IMR-90 (cell line): Measurements from ENCODE around the gene SYAP1. TPM values are rescaled to one million over a fixed set of nuclear protein-coding genes. Genes with fewer than 3 reads are reported as not detected.
A peak's percentile ranks its signal among the peaks of the same experiment; 100 is the strongest.

Experiments
- ATAC-seq: fragments of 200-7000 bp; cut with Tn5 transposase; 2 replicates; pipeline ENCODE4 v1.9.1; 2020; ENCODE audit warnings: low read depth, mild to moderate bottlenecking, moderate library complexity
- Bru-seq: library from RNA; stranded (reverse); fragments of 400-500 nt; gene quantifications from one replicate; lab custom pipeline; 2021; lab: Mats Ljungman, UMichigan
- BruChase-seq, 2 experiments: library from RNA; stranded (reverse); fragments of 400-500 nt; gene quantifications; one replicate each; lab custom pipeline; 2021; lab: Mats Ljungman, UMichigan
- BruUV-seq: library from RNA; stranded (reverse); fragments of 400-500 nt; replicated peaks from 2 replicates; lab custom pipeline; 2021; lab: Mats Ljungman, UMichigan
- CTCF ChIA-PET: fragments of 300-600 bp; formaldehyde crosslinking; extraction: SDS; loops from one replicate; lab custom pipeline; 2021; ENCODE audit warnings: antibody characterized with exemption; lab: Yijun Ruan, JAX
- POLR2A ChIA-PET: fragments of 300-600 bp; sonication (Branson Sonifier 250); formaldehyde crosslinking; loops from one replicate; lab custom pipeline; 2022; ENCODE audit warnings: antibody characterized with exemption; ENCODE audit not compliant: unreplicated experiment; lab: Charles Lee
- DNase-seq: peaks from one replicate; pipeline ENCODE4 v3.0.0; 2013
- H2AFZ ChIP-seq: replicated peaks from 2 replicates; pipeline ENCODE3; 2013; ENCODE audit warnings: low read length, mild to moderate bottlenecking; ENCODE audit not compliant: poor library complexity
- H2AK5ac ChIP-seq: 2 replicates; pipeline ENCODE4 v1.6.1; 2013; ENCODE audit warnings: low read depth, low read length, inconsistent platforms
- H2AK9ac ChIP-seq: replicated peaks from 2 replicates; pipeline ENCODE3; 2013; ENCODE audit warnings: mild to moderate bottlenecking, low read depth, low read length, moderate library complexity; ENCODE audit not compliant: poor library complexity
- H2BK120ac ChIP-seq: 2 replicates; pipeline ENCODE4 v1.6.1; 2013; ENCODE audit warnings: low read depth, low read length, inconsistent platforms
- H2BK15ac ChIP-seq: 3 replicates; pipeline ENCODE4 v1.6.1; 2013; ENCODE audit warnings: low read depth, low read length, inconsistent platforms
- H2BK20ac ChIP-seq: 2 replicates; pipeline ENCODE4 v1.6.1; 2013; ENCODE audit warnings: low read depth, mild to moderate bottlenecking, inconsistent platforms, low read length, moderate library complexity
- H2BK5ac ChIP-seq: 2 replicates; pipeline ENCODE4 v1.6.1; 2013; ENCODE audit warnings: mild to moderate bottlenecking, low read depth, low read length, inconsistent platforms; ENCODE audit not compliant: poor library complexity, severe bottlenecking
- H3K14ac ChIP-seq: replicated peaks from 2 replicates; pipeline ENCODE4 v1.6.1; 2013; ENCODE audit warnings: low read depth, low read length, inconsistent platforms
- H3K18ac ChIP-seq: 2 replicates; pipeline ENCODE4 v1.6.1; 2013; ENCODE audit warnings: low read depth, low read length, control low read depth
- H3K23ac ChIP-seq: 2 replicates; pipeline ENCODE4 v1.6.1; 2013; ENCODE audit warnings: low read depth, low read length, inconsistent platforms
- H3K27ac ChIP-seq: 2 replicates; pipeline ENCODE4 v1.5.1; 2013; ENCODE audit warnings: mild to moderate bottlenecking, control low read depth, low read length; ENCODE audit not compliant: insufficient read depth
- H3K27me3 ChIP-seq: 2 replicates; pipeline ENCODE4 v1.6.1; 2013; ENCODE audit warnings: low read length; ENCODE audit not compliant: control insufficient read depth, insufficient read depth
- H3K36me3 ChIP-seq: 2 replicates; pipeline ENCODE4 v1.6.1; 2013; ENCODE audit warnings: low read length, mixed read lengths; ENCODE audit not compliant: control insufficient read depth, insufficient read depth
- H3K4ac ChIP-seq: 2 replicates; pipeline ENCODE4 v1.6.1; 2013; ENCODE audit warnings: low read depth, low read length, inconsistent platforms
- H3K4me1 ChIP-seq: 2 replicates; pipeline ENCODE4 v1.6.1; 2013; ENCODE audit warnings: low read length, mixed read lengths; ENCODE audit not compliant: control insufficient read depth, insufficient read depth
- H3K4me2 ChIP-seq: 2 replicates; pipeline ENCODE4 v1.6.1; 2013; ENCODE audit warnings: low read depth, mild to moderate bottlenecking, control low read depth, low read length, moderate library complexity
- H3K4me3 ChIP-seq: 2 replicates; pipeline ENCODE4 v1.5.1; 2013; ENCODE audit warnings: low read depth, mild to moderate bottlenecking, control low read depth, low read length, moderate library complexity; ENCODE audit not compliant: insufficient read depth
- H3K56ac ChIP-seq: 2 replicates; pipeline ENCODE4 v1.6.1; 2013; ENCODE audit warnings: low read length, inconsistent platforms; ENCODE audit not compliant: insufficient read depth; ENCODE audit errors: extremely low read depth
- H3K79me1 ChIP-seq, 2 experiments: 2 replicates each; pipeline ENCODE4 v1.6.1; 2013; ENCODE audit warnings: low read length in 2 of 2, inconsistent platforms in 1 of 2, low read depth in 1 of 2
- H3K9ac ChIP-seq: 2 replicates; pipeline ENCODE4 v1.6.1; 2013; ENCODE audit warnings: low read depth, low read length, control low read depth
- H3K9me1 ChIP-seq: 2 replicates; pipeline ENCODE4 v1.6.1; 2013; ENCODE audit warnings: low read length, inconsistent platforms; ENCODE audit not compliant: insufficient read depth
- H3K9me3 ChIP-seq: 2 replicates; pipeline ENCODE4 v1.6.1; 2013; ENCODE audit warnings: low read length; ENCODE audit not compliant: control insufficient read depth, insufficient read depth
- H4K20me1 ChIP-seq: 2 replicates; pipeline ENCODE4 v1.6.1; 2013; ENCODE audit warnings: low read length, inconsistent platforms; ENCODE audit not compliant: insufficient read depth
- H4K5ac ChIP-seq: 2 replicates; pipeline ENCODE4 v1.6.1; 2013; ENCODE audit warnings: mild to moderate bottlenecking, low read depth, low read length, control low read depth
- H4K8ac ChIP-seq, 2 experiments: 2 replicates each; pipeline ENCODE4 v1.6.1; 2013; ENCODE audit warnings: low read depth in 2 of 2, low read length in 2 of 2, control low read depth in 1 of 2, inconsistent platforms in 1 of 2
- H4K91ac ChIP-seq: 2 replicates; pipeline ENCODE4 v1.6.1; 2013; ENCODE audit warnings: low read depth, low read length, inconsistent platforms; ENCODE audit not compliant: insufficient read depth
- MAZ ChIP-seq: IDR thresholded peaks from 2 replicates; pipeline ENCODE4 v1.6.1; 2012; ENCODE audit warnings: low read depth, mild to moderate bottlenecking, low read length, improper control_type of control experiment, moderate library complexity, borderline replicate concordance
- NFE2L2 ChIP-seq: fragments of 150-350 bp; IDR thresholded peaks from 2 replicates; pipeline ENCODE4 v1.6.1; 2016; ENCODE audit warnings: low read depth, mild to moderate bottlenecking, low read length
- POLR2A ChIP-seq: IDR thresholded peaks from 2 replicates; pipeline ENCODE4 v1.6.1; 2012; ENCODE audit warnings: mild to moderate bottlenecking, low read depth, low read length
- RAD21 ChIP-seq: IDR thresholded peaks from 2 replicates; pipeline ENCODE4 v1.6.1; 2012; ENCODE audit warnings: low read length, improper control_type of control experiment
- RCOR1 ChIP-seq: IDR thresholded peaks from 2 replicates; pipeline ENCODE4 v1.6.1; 2012; ENCODE audit warnings: mild to moderate bottlenecking, low read length, improper control_type of control experiment; ENCODE audit not compliant: insufficient replicate concordance
- RFX5 ChIP-seq: IDR thresholded peaks from 2 replicates; pipeline ENCODE4 v1.8.0; 2012; ENCODE audit warnings: low read depth, mild to moderate bottlenecking, low read length, moderate library complexity
- USF2 ChIP-seq: fragments of 150-350 bp; IDR thresholded peaks from 2 replicates; pipeline ENCODE4 v1.6.1; 2017; ENCODE audit warnings: mild to moderate bottlenecking, antibody characterized with exemption, low read length, low read depth
- WGBS, 2 experiments: methylation state at CpG; one replicate each; pipeline versions ENCODE4 v1.1.5 to v1.1.7; 2013; ENCODE audit warnings: missing lambda C conversion rate in 2 of 2; ENCODE audit not compliant: insufficient read length in 1 of 2; ENCODE audit errors: extremely low coverage in 2 of 2; 5-methylcytosine and 5-hydroxymethylcytosine counted together
- dilution Hi-C: fragments of 300-500 bp; cut with HindIII; formaldehyde crosslinking; loops from one replicate; pipeline ENCODE4 v1.14.3; 2018; ENCODE audit warnings: low sequenced_read_pairs; ENCODE audit not compliant: unreplicated experiment
- in situ Hi-C: fragments of 300-500 bp; cut with MboI; formaldehyde crosslinking; loops from 3 replicates; pipeline ENCODE4 v1.14.3; 2019; ENCODE audit warnings: low sequenced_read_pairs, inconsistent platforms, mixed read lengths
- intact Hi-C: fragments of 100-400 bp; cut with micrococcal nuclease; formaldehyde crosslinking; loops from 2 replicates; pipeline ENCODE4 v1.10.0; 2022
- long read RNA-seq: library from polyadenylated mRNA; unstranded; transcript quantifications from one replicate; pipeline ENCODE4 v2.0.0, GENCODE V29; 2021; ENCODE audit not compliant: unreplicated experiment
- polyA plus RNA-seq, 3 experiments: library from polyadenylated mRNA; depleted of rRNA; stranded (reverse); fragments of >200 nt; gene quantifications; 2 replicates each; pipeline ENCODE4 v1.2.3, GENCODE V29; 2012; ENCODE audit warnings: low replicate concordance in 1 of 3
- total RNA-seq: library from RNA; depleted of rRNA; stranded (reverse); fragments of >200 nt; gene quantifications from 2 replicates; pipeline ENCODE4 v1.2.3, GENCODE V29; 2012; rRNA removed

Gene SYAP1
- 35.0 and 55.0 TPM in 2 replicates for total RNA-seq
- polyA plus RNA-seq (2012; rRNA removed) = 14.0 and 17.7 TPM in 2 replicates
- polyA plus RNA-seq (2012; cell fraction: cytosol; rRNA removed) = 7.3 and 11.1 TPM in 2 replicates
- 2.0 and 10.5 TPM in 2 replicates for polyA plus RNA-seq (2012; cell fraction: nucleus; rRNA removed; ENCODE audit: low replicate concordance)
- Bru-seq, nascent RNA = percentile 84 among the genes with signal in this experiment
- BruChase-seq, experiment 1, labeled RNA remaining after a 6-hour chase = percentile 90 among the genes with signal in this experiment
- percentile 79 among the genes with signal in this experiment for BruChase-seq, experiment 2, labeled RNA remaining after a 2-hour chase
- long read RNA-seq, full-length matches to known transcripts = 117 of 141 reads
- long read RNA-seq, partial matches to known transcripts = 9 of 141 reads
- long read RNA-seq, other reads (novel, unspliced or antisense) = 15 of 141 reads

- Histone ChIP-seq H3K56ac (peak within 1 kb of the TSS; percentile 73), H4K20me1 (peaks cover 32% of the 10 kb centered on the region), H3K23ac (peak within 1 kb of the TSS; percentile 82), H3K9ac (peak within 1 kb of the TSS; percentile 93), H2AFZ (peak within 1 kb of the TSS; percentile 97), H4K91ac (peak within 1 kb of the TSS; percentile 87), H4K5ac (peak within 1 kb of the TSS; percentile 74), H3K27me3 (no peaks in the 10 kb centered on the region), H3K9me1 (peaks cover 5% of the 10 kb centered on the region), H3K79me1 (peaks cover 6 to 26% of the 10 kb centered on the region in 2 experiments; a peak in 3 of 4 replicates), H2BK5ac (peak within 1 kb of the TSS; percentile 79), H3K4me2 (peak within 1 kb of the TSS; percentile 92), H4K8ac (peak within 1 kb of the TSS; percentile 90 to 98), H3K4me1 (peaks cover 4% of the 10 kb centered on the region; the same call in 1 of the 2 replicates), H3K27ac (peak within 1 kb of the TSS; percentile 82), H2AK9ac (peak within 1 kb of the TSS; percentile 75), H3K18ac (peak within 1 kb of the TSS; percentile 28), H3K4me3 (peak within 1 kb of the TSS; percentile 70), H2AK5ac (peak within 1 kb of the TSS; percentile 52), H3K36me3 (no peaks in the 10 kb centered on the region), H2BK20ac (no peak within 1 kb of the TSS), H3K14ac (peak within 1 kb of the TSS; percentile 78), H2BK120ac (peak within 1 kb of the TSS; percentile 53; the same call in 1 of the 2 replicates), H2BK15ac (peak within 1 kb of the TSS; percentile 43; the same call in 1 of the 3 replicates), H3K4ac (peak within 1 kb of the TSS; percentile 89), H3K9me3 (no peaks in the 10 kb centered on the region)
- WGBS, 2 experiments = 0% methylated on average over 36 of the region's 54 CpGs; no CpG with 5 or more reads in 1 of the 2 experiments
- no TSS peak for BruUV-seq
- dilution Hi-C loops (no loop called here), in situ Hi-C loops (no loop called here), intact Hi-C loops (loop anchor here (1.0 kb wide), 1 partner anchor 67 kb away; the partner anchor contains the start of gene TXLNG)
- CTCF ChIA-PET = interaction anchor here (0.6 kb wide), 1 partner anchor 11 kb away, joined by 3 read pairs; no protein-coding TSS in a partner anchor
- POLR2A ChIA-PET = interaction anchor here (0.5 kb wide), 1 partner anchor 9 kb away, joined by 3 read pairs; no protein-coding TSS in a partner anchor
- TF ChIP-seq USF2 (no peak), NFE2L2 (no peak), RCOR1 (no peak), MAZ (peak; percentile 47; the same call in 1 of the 2 replicates), RFX5 (no peak), POLR2A (peak; percentile 99), RAD21 (no peak)
- ATAC-seq (peak; percentile 95), DNase-seq (peak; percentile 99)
Measured at GRCh38 chrX:16719334-16720084, at the start of gene SYAP1. Gene SYAP1 (plus strand): TSS chrX:16719612. CDS start chrX:16719725, 113 bp downstream.
